ENCODE data around the gene TCAP.

Gene TCAP

GRCh38 chr17:39663688-39664580, 1.2 kb upstream of the TCAP start:
- no peak overlapping the region for H3K4me3 ChIP-seq (ENCODE audit: low read length)
- no peak for TF ChIP-seq ZNF274 (IDR thresholded peaks at IDR 0.05; ENCODE audit: low read depth, low read length)

DNA sequence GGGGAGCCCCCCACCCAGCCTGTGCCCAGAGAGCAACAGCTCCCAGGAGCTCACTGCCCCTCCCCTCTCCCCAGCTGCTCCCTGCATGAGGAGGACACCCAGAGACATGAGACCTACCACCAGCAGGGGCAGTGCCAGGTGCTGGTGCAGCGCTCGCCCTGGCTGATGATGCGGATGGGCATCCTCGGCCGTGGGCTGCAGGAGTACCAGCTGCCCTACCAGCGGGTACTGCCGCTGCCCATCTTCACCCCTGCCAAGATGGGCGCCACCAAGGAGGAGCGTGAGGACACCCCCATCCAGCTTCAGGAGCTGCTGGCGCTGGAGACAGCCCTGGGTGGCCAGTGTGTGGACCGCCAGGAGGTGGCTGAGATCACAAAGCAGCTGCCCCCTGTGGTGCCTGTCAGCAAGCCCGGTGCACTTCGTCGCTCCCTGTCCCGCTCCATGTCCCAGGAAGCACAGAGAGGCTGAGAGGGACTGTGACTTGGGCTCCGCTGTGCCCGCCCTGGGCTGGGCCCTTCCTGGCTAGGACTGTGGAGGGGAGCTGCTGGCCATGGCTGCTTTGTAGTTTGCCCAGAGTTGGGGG, 584 bp downstream of the TCAP start:
- H3K4me3 ChIP-seq (ENCODE audit: low read length), result no peak overlapping the region
- TF ChIP-seq ZNF274 (IDR thresholded peaks at IDR 0.05; ENCODE audit: low read depth, low read length), result no peak

DNA sequence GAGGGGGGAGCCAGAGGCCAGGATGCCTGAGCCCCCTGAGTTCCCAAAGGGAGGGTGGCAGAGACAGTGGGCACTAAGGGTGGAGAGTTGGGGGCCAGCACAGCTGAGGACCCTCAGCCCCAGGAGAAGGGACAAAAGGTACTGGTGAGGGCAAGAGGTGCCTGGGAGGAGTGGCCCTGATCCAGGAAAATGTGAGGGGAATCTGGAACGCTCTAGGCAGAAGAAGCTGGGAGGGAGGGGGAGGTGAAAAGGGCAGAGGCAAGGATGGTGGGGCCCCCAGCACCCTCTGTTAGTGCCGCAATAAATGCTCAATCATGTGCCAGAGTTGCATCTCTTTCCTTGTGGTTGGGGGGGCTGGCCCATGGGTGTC, 1.1 kb downstream of the TCAP start:
- no peak for TF ChIP-seq ZNF274 (IDR thresholded peaks at IDR 0.05; ENCODE audit: low read depth, low read length)
- no peak overlapping the region for H3K4me3 ChIP-seq (ENCODE audit: low read length)

- no peak for TF ChIP-seq ZNF274 (IDR thresholded peaks at IDR 0.05; ENCODE audit: low read depth, low read length)
- no peak overlapping the region for H3K4me3 ChIP-seq (ENCODE audit: low read length)
Measured at GRCh38 chr17:39666601-39667261, 1.6 kb downstream of the TCAP start.

DNA sequence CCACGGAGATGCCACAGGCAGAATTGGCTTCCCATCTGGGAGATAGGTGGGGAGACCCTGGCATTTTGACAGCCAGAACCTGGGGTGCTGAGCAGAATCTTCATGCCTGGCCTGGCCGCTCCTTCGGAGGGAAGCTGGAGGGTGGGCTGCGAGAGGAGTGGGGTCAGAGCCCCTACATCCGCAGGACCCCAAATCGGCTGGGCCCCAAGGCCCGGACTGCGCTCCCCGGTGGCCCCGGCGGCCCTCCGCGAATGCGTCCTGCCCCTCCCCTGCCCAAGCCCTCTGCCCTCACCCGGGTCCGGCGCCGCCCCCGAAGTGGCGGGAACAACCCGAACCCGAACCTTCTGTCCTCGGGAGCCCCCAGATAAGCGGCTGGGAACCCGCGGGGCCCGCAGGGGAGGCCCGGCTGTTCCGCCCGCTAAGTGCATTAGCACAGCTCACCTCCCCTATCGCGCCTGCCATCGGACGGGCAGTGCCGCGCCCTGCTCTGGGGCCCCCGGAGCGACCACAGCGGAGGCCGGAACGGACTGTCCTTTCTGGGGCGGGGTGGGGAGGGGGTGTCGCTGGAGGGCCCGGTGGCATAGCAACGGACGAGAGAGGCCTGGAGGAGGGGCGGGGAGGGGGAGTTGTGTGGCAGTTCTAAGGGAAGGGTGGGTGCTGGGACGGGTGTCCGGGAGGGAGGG, 2.3 kb downstream of the TCAP start:
- no peak overlapping the region for H3K4me3 ChIP-seq (ENCODE audit: low read length)

GRCh38 chr17:39667945-39668924, 3.1 kb downstream of the TCAP start, which contains the start of gene PNMT:
Gene PNMT, plus strand, starts transcription at chr17:39668453. Its CDS starts 23 bp downstream, at chr17:39668476.
- peak within 1 kb of the TSS; percentile 16; the same call in 1 of the 2 replicates for H3K4me3 ChIP-seq (ENCODE audit: low read length)
- TF ChIP-seq ZNF274 (IDR thresholded peaks at IDR 0.05; ENCODE audit: low read depth, low read length), result no peak

More for the DNA sequence above, 2.3 kb downstream of the TCAP start:
- TF ChIP-seq ZNF274 (IDR thresholded peaks at IDR 0.05; ENCODE audit: low read depth, low read length), result no peak

DNA sequence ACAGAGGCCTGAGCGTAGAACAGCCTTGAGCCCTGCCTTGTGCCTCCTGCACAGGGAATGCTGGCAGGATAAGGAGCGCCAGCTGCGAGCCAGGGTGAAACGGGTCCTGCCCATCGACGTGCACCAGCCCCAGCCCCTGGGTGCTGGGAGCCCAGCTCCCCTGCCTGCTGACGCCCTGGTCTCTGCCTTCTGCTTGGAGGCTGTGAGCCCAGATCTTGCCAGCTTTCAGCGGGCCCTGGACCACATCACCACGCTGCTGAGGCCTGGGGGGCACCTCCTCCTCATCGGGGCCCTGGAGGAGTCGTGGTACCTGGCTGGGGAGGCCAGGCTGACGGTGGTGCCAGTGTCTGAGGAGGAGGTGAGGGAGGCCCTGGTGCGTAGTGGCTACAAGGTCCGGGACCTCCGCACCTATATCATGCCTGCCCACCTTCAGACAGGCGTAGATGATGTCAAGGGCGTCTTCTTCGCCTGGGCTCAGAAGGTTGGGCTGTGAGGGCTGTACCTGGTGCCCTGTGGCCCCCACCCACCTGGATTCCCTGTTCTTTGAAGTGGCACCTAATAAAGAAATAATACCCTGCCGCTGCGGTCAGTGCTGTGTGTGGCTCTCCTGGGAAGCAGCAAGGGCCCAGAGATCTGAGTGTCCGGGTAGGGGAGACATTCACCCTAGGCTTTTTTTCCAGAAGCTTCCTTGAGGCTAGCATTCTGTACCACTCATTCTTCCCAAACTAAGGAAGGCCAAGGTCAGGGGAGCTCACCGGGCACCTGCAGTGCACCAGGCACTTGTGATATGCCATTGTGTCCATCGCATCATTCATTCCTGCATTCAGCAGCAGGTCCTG, 5.0 kb downstream of the TCAP start:
- no peak overlapping the region for H3K4me3 ChIP-seq (ENCODE audit: low read length)
- TF ChIP-seq ZNF274 (IDR thresholded peaks at IDR 0.05; ENCODE audit: low read depth, low read length), result no peak

GRCh38 chr17:39670746-39671145, 5.6 kb downstream of the TCAP start:
- H3K4me3 ChIP-seq (ENCODE audit: low read length), result no peak overlapping the region
- TF ChIP-seq ZNF274 (IDR thresholded peaks at IDR 0.05; ENCODE audit: low read depth, low read length), result no peak

DNA sequence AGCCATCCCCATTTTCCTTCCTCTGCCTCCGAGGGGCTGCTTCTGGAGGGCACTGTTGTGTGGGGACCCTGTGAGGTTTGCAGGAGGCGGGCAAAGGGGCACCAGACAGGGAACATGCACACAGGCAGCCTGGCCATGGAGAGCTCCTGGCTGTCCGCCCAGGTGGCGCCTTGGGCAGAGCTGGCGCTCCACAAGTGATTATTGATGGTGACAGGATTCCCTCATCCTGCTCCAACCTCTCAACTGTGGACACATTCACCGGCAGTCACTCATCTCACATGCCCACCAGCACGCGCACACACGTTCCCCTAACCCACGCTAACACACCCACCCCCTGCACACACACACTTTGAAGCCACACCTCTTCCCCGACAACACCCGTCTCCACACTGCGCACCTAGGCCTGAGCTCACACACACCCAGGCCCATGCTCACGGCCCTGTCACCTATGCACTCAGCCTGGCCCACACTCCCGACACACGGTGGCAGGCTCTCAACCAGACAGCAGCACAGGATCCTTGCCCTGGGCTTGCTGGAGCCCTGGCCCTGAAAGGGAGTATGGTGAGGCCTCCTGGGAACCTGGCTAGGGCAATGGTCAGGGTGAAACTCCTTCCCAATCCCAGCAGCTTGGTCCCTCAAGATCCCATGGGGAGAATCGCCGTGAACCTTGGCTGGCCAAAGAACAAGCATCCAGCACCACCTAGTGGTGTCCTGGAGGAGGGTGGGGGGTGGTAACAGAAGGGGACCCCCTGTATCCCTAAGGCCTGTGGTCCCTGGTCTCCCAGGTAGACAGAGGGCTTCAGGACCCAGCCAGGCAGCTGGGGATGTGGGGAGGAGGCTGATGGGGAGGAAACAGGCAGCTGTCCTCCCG, 6.7 kb downstream of the TCAP start:
- TF ChIP-seq ZNF274 (IDR thresholded peaks at IDR 0.05; ENCODE audit: low read depth, low read length), result no peak
- H3K4me3 ChIP-seq (ENCODE audit: low read length), result no peak overlapping the region

DNA sequence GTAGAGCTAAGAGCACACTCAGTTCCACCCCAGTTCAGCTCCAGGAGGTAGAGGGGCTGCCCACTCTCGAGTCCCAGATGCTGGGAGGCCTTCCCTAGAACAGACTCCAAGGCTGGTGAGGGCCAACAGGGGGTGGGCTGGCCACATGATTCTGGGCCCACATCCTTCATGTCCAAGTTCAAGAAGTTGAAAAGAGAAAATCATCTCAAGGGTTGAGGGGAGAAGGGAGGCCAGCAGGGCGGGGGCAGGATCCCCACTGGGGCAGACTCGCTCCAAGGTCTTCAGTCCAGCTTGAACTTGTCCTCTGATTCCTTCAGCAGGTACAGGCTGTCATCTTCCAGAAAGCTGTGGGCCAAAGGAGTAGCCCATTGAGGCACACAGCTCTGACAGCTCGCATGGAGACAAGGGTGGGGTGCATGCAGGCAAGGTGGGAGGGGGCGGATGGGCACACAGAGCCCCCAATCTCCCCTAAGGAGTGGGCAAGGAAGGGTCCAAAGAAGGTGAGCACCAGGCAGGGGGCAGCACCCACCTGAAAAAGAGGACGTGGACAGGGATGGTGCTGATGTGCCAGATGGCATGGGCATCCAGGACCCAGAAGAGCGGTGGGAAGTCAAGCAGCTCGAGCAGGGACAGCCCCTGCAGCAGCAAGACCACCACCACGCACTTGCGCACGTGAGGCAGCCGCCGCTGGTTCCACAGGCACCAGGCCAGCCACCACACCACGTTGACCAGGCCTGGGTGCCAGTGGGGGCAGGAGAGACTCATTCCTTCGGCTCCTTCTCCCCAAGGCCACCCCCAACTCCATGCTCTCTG, 7.6 kb downstream of the TCAP start:
- no peak for TF ChIP-seq ZNF274 (IDR thresholded peaks at IDR 0.05; ENCODE audit: low read depth, low read length)
- no peak overlapping the region for H3K4me3 ChIP-seq (ENCODE audit: low read length)
